HG02885 (cell line): ENCODE results near the gene NFILZ.
"Not testable (repeated sequence)": the region's sequence is repeated elsewhere in the genome, so short reads cannot be mapped to it uniquely, and the experiment has no call there.

Source experiments
- ATAC-seq: cut with Tn5 transposase; IDR thresholded peaks from one replicate; pipeline ENCODE4 v1.9.1; 2021; ENCODE audit warnings: mild to moderate bottlenecking; ENCODE audit not compliant: unreplicated experiment, poor library complexity

NFILZ gene

GRCh38 chr19:8610936-8611300, 19.5 kb upstream of the NFILZ start:
- no peak for ATAC-seq

GRCh38 chr19:8611391-8611876, 19.0 kb upstream of the NFILZ start:
- ATAC-seq = no peak

- ATAC-seq = no peak
Measured at GRCh38 chr19:8611877-8612806, 18.3 kb upstream of the NFILZ start.

GRCh38 chr19:8612807-8613171, 17.6 kb upstream of the NFILZ start:
- ATAC-seq = no peak

GRCh38 chr19:8614455-8614854, 16.0 kb upstream of the NFILZ start:
- no peak for ATAC-seq

- no peak for ATAC-seq
Measured at GRCh38 chr19:8615024-8615423, 15.4 kb upstream of the NFILZ start.

- ATAC-seq = no peak
Measured at GRCh38 chr19:8615813-8616596, 14.4 kb upstream of the NFILZ start.

- no peak for ATAC-seq
Measured at GRCh38 chr19:8616861-8617260, 13.6 kb upstream of the NFILZ start.

GRCh38 chr19:8617325-8617724, 13.1 kb upstream of the NFILZ start:
- ATAC-seq = not testable (repeated sequence)

GRCh38 chr19:8617984-8618383, 12.4 kb upstream of the NFILZ start:
- ATAC-seq = no peak

- no peak for ATAC-seq
Measured at GRCh38 chr19:8618751-8619150, 11.7 kb upstream of the NFILZ start.

- not testable (repeated sequence) for ATAC-seq
Measured at GRCh38 chr19:8622886-8623285, 7.5 kb upstream of the NFILZ start.

- ATAC-seq = no peak
Measured at GRCh38 chr19:8626842-8627241, 3.6 kb upstream of the NFILZ start.

- ATAC-seq = no peak
Measured at GRCh38 chr19:8629184-8629583, 1.2 kb upstream of the NFILZ start.

GRCh38 chr19:8630796-8631424, 477 bp downstream of the NFILZ start:
- ATAC-seq = no peak

- no peak for ATAC-seq
Measured at GRCh38 chr19:8631425-8631819, 989 bp downstream of the NFILZ start.

- no peak for ATAC-seq
Measured at GRCh38 chr19:8635422-8635821, 5.0 kb downstream of the NFILZ start.

- ATAC-seq = not testable (repeated sequence)
Measured at GRCh38 chr19:8637070-8637469, 6.6 kb downstream of the NFILZ start.

- ATAC-seq = no peak
Measured at GRCh38 chr19:8638078-8638619, 7.7 kb downstream of the NFILZ start.

- ATAC-seq = no peak
Measured at GRCh38 chr19:8639821-8640401, 9.5 kb downstream of the NFILZ start.
